Measurements from ENCODE around the gene SCN4B. TPM values are rescaled to one million over a fixed set of nuclear protein-coding genes. Genes with fewer than 3 reads are reported as not detected.

Gene SCN4B
- total RNA-seq, 1 donor from 2014 or later = under 0.01 TPM

GRCh38 chr11:118099838-118100556 is 52.6 kb downstream of the SCN4B start:
- DNase-seq (ENCODE audit: low read depth in 2 of 2) = no peak

GRCh38 chr11:118098996-118099837 is 53.4 kb downstream of the SCN4B start:
- no peak for DNase-seq (ENCODE audit: low read depth in 2 of 2)

GRCh38 chr11:118095967-118096367 is 56.7 kb downstream of the SCN4B start:
- peak in 1 of 2 donors; percentile 12 for DNase-seq (ENCODE audit: low read depth in 2 of 2)

- no peak for DNase-seq (ENCODE audit: low read depth in 2 of 2)
Observed at GRCh38 chr11:118095493-118095892, 57.1 kb downstream of the SCN4B start.

- no peak for DNase-seq (ENCODE audit: low read depth in 2 of 2)
Observed at GRCh38 chr11:118092907-118093571, 59.6 kb downstream of the SCN4B start.

GRCh38 chr11:118091690-118092089 is 60.9 kb downstream of the SCN4B start:
- DNase-seq (ENCODE audit: low read depth in 2 of 2) = no peak

GRCh38 chr11:118090545-118091162 is 62.0 kb downstream of the SCN4B start:
- no peak for DNase-seq (ENCODE audit: low read depth in 2 of 2)

- DNase-seq (ENCODE audit: low read depth in 2 of 2) = peak; percentile 7 to 75
Observed at GRCh38 chr11:118088531-118088930, 64.1 kb downstream of the SCN4B start.

GRCh38 chr11:118087931-118088330 is 64.7 kb downstream of the SCN4B start:
- no peak for DNase-seq (ENCODE audit: low read depth in 2 of 2)

GRCh38 chr11:118086913-118087768 is 65.5 kb downstream of the SCN4B start, which contains the start of gene SMIM35:
Gene SMIM35, minus strand, starts transcription at chr11:118086963. Its CDS starts 206 bp downstream, at chr11:118086757.
- DNase-seq (ENCODE audit: low read depth in 2 of 2) = no peak

- no peak for DNase-seq (ENCODE audit: low read depth in 2 of 2)
Observed at GRCh38 chr11:118084656-118085055, 68.0 kb downstream of the SCN4B start.

GRCh38 chr11:118084247-118084646 is 68.4 kb downstream of the SCN4B start:
- DNase-seq (ENCODE audit: low read depth in 2 of 2) = peak in 1 of 2 donors; percentile 19

Other genes starting within 250 kb of the SCN4B start
- not detected in 2 replicates for gene TMPRSS13, start 223.4 kb downstream of the SCN4B start, total RNA-seq
- 0.25 TPM in 1 of 2 replicates, not detected in the other for gene IL10RA, start 166.4 kb downstream of the SCN4B start, total RNA-seq
- gene TMPRSS4, start 75.7 kb downstream of the SCN4B start, total RNA-seq = not detected in 2 replicates
- not detected in 2 replicates for gene SMIM35, start 65.9 kb downstream of the SCN4B start, total RNA-seq
- gene SCN2B, start 23.8 kb upstream of the SCN4B start, total RNA-seq = not detected in 2 replicates
- gene JAML, start 72.2 kb upstream of the SCN4B start, total RNA-seq = under 0.01 and 0.13 TPM in 2 replicates
- 3.2 and 3.7 TPM in 2 replicates for gene MPZL3, start 99.5 kb upstream of the SCN4B start, total RNA-seq
- 4.9 and 5.6 TPM in 2 replicates for gene MPZL2, start 111.5 kb upstream of the SCN4B start, total RNA-seq
- gene CD3E, start 151.9 kb upstream of the SCN4B start, total RNA-seq = not detected in 2 replicates
- not detected in 2 replicates for gene CD3D, start 189.9 kb upstream of the SCN4B start, total RNA-seq
- gene CD3G, start 191.5 kb upstream of the SCN4B start, total RNA-seq = not detected in 2 replicates
- 20.2 and 26.0 TPM in 2 replicates for gene UBE4A, start 206.8 kb upstream of the SCN4B start, total RNA-seq
- 63.7 and 89.9 TPM in 2 replicates for gene ATP5MG, start 248.8 kb upstream of the SCN4B start, total RNA-seq

All from dermis microvascular lymphatic vessel endothelial cell (primary cell).